Superior temporal gyrus (tissue), 1 donor: Measurements from ENCODE around the gene LRP5.
A peak's percentile ranks its signal among the peaks of the same experiment; 100 is the strongest.

Experiments used
- DNase-seq: peaks from one replicate; pipeline ENCODE4 v3.0.0-alpha.2; 2016; ENCODE audit errors: extremely low spot score

The LRP5 gene

GRCh38 chr11:68309621-68310185 is 2.7 kb upstream of the LRP5 start:
- no peak for DNase-seq

GRCh38 chr11:68311160-68312116 is 953 bp upstream of the LRP5 start:
- no peak for DNase-seq

- no peak for DNase-seq
Observed at GRCh38 chr11:68312780-68313573, 586 bp downstream of the LRP5 start.

GRCh38 chr11:68313574-68314202 is 1.3 kb downstream of the LRP5 start:
- DNase-seq = no peak

GRCh38 chr11:68314203-68315170 is 2.1 kb downstream of the LRP5 start:
- no peak for DNase-seq

GRCh38 chr11:68315171-68315920 is 3.0 kb downstream of the LRP5 start:
- no peak for DNase-seq

GRCh38 chr11:68317147-68317785 is 4.9 kb downstream of the LRP5 start:
- DNase-seq = no peak

- no peak for DNase-seq
Observed at GRCh38 chr11:68321293-68322051, 9.1 kb downstream of the LRP5 start.

- DNase-seq = no peak
Observed at GRCh38 chr11:68322052-68322430, 9.7 kb downstream of the LRP5 start.

GRCh38 chr11:68324241-68324640 is 11.8 kb downstream of the LRP5 start:
- DNase-seq = no peak

- DNase-seq = no peak
Observed at GRCh38 chr11:68324695-68325094, 12.3 kb downstream of the LRP5 start.

GRCh38 chr11:68325183-68325906 is 13.0 kb downstream of the LRP5 start:
- DNase-seq = no peak

GRCh38 chr11:68325907-68326220 is 13.5 kb downstream of the LRP5 start:
- no peak for DNase-seq

GRCh38 chr11:68326334-68327215 is 14.2 kb downstream of the LRP5 start:
- DNase-seq = no peak

- no peak for DNase-seq
Observed at GRCh38 chr11:68327586-68328370, 15.4 kb downstream of the LRP5 start.

GRCh38 chr11:68328374-68329091 is 16.1 kb downstream of the LRP5 start:
- peak; percentile 79 for DNase-seq
